Sciatic nerve (tissue), 2 donors: Measurements from ENCODE around the gene NHLRC4. TPM values are rescaled to one million over a fixed set of nuclear protein-coding genes. Genes with fewer than 3 reads are reported as not detected.

Experiments used
- ATAC-seq: fragments of 200-7000 bp; cut with Tn5 transposase; one replicate; pipeline ENCODE4 v1.9.1; 2020; ENCODE audit warnings: mild to moderate bottlenecking, moderate library complexity
- DNase-seq: peaks from one replicate; pipeline ENCODE4 v3.0.0-alpha.2; 2020; ENCODE audit warnings: low spot score
- intact Hi-C: fragments of 100-400 bp; cut with DNase I; formaldehyde crosslinking; loops from one replicate; pipeline ENCODE4 v1.14.2; 2022
- total RNA-seq: library from RNA; stranded (reverse); fragmentation: NEBNext Ultra II Directional; extraction: Animal tissue kit (Norgen Biotek cat#: 25700); gene quantifications from one replicate; pipeline ENCODE4 v1.2.1, GENCODE V29; 2021
- donor health status: DM: no; HTN: no; CAD: no.
- donor health status: DM: no; HTN: no; CAD: no.

NHLRC4 gene
- total RNA-seq, 1 donor from 2014 or later, result 1.2 TPM

GRCh38 chr16:529012-529575 lies 37.7 kb upstream of the NHLRC4 start:
- no peak for ATAC-seq
- DNase-seq, result no peak
- intact Hi-C loops, result no loop called here

GRCh38 chr16:530111-530817 lies 36.5 kb upstream of the NHLRC4 start:
- intact Hi-C loops, result no loop called here
- ATAC-seq (no peak), DNase-seq (no peak)

- intact Hi-C loops, result no loop called here
- ATAC-seq (no peak), DNase-seq (no peak)
Observed at GRCh38 chr16:531494-532125, 35.2 kb upstream of the NHLRC4 start.

- ATAC-seq (no peak), DNase-seq (no peak)
- intact Hi-C loops, result no loop called here
Observed at GRCh38 chr16:533391-534123, 33.2 kb upstream of the NHLRC4 start.

- intact Hi-C loops, result no loop called here
- ATAC-seq (no peak), DNase-seq (no peak)
Observed at GRCh38 chr16:534135-534534, 32.7 kb upstream of the NHLRC4 start.

GRCh38 chr16:534856-535445 lies 31.9 kb upstream of the NHLRC4 start:
- ATAC-seq (no peak), DNase-seq (no peak)
- intact Hi-C loops, result no loop called here

GRCh38 chr16:535446-536405 lies 31.1 kb upstream of the NHLRC4 start:
- DNase-seq, result no peak
- ATAC-seq, result no peak
- intact Hi-C loops, result no loop called here

GRCh38 chr16:536746-537145 lies 30.1 kb upstream of the NHLRC4 start:
- intact Hi-C loops, result no loop called here
- no peak for DNase-seq
- no peak for ATAC-seq

- DNase-seq (no peak), ATAC-seq (no peak)
- intact Hi-C loops, result no loop called here
Observed at GRCh38 chr16:537415-538335, 29.1 kb upstream of the NHLRC4 start.

- DNase-seq, result no peak
- no peak for ATAC-seq
- intact Hi-C loops, result no loop called here
Observed at GRCh38 chr16:539901-540530, 26.8 kb upstream of the NHLRC4 start.

- DNase-seq (no peak), ATAC-seq (no peak)
- intact Hi-C loops, result no loop called here
Observed at GRCh38 chr16:540645-541340, 26.0 kb upstream of the NHLRC4 start.

GRCh38 chr16:543301-544164 lies 23.3 kb upstream of the NHLRC4 start:
- ATAC-seq, result no peak

GRCh38 chr16:544517-544916 lies 22.3 kb upstream of the NHLRC4 start:
- DNase-seq, result no peak
- no peak for ATAC-seq
- intact Hi-C loops, result no loop called here

More at GRCh38 chr16:543301-544164, 23.3 kb upstream of the NHLRC4 start:
- intact Hi-C loops, result no loop called here
- no peak for DNase-seq

- DNase-seq (peak; percentile 86), ATAC-seq (peak; percentile 87)
- intact Hi-C loops, result no loop called here
Observed at GRCh38 chr16:546909-547770, 19.7 kb upstream of the NHLRC4 start.

- ATAC-seq (no peak), DNase-seq (no peak)
- intact Hi-C loops, result no loop called here
Observed at GRCh38 chr16:548586-548985, 18.2 kb upstream of the NHLRC4 start.
